ENCODE data around the gene PRKAR1B. TPM values are rescaled to one million over a fixed set of nuclear protein-coding genes. Genes with fewer than 3 reads are reported as not detected.
A peak's percentile ranks its signal among the peaks of the same experiment; 100 is the strongest.

The PRKAR1B gene
- total and polyA plus RNA-seq, 7 experiments from 2014 or later: 16.1 to 51.4 (median 28.7) TPM

- Mint-ChIP-seq H3K36me3 (peaks cover 9 to 48% (median 28%) of the 10 kb centered on the region in 5 donors), H3K27ac (no peak overlapping the region), H3K4me1 (peaks cover 6 to 25% (median 11%) of the 10 kb centered on the region in 7 donors), H3K9me3 (peaks cover 0 to 24% (median 5%) of the 10 kb centered on the region in 11 donors), H3K4me3 (no peak overlapping the region), H3K27me3 (no peaks in the 10 kb centered on the region)
- intact Hi-C loops (cut with micrococcal nuclease): no loop called here
- Histone ChIP-seq H3K27ac (ENCODE audit: low read depth, low read length) (no peak overlapping the region), H3K36me3 (ENCODE audit: control insufficient read depth in 2 of 3, insufficient read depth in 3 of 3, low read length in 3 of 3) (peaks cover 0 to 7% (median 0%) of the 10 kb centered on the region in 3 experiments), H3K4me3 (ENCODE audit: low read length) (no peak overlapping the region), H3K4me1 (ENCODE audit: control insufficient read depth in 2 of 2, insufficient read depth in 2 of 2, low read length in 2 of 2) (peaks cover 8 to 9% of the 10 kb centered on the region in 2 donors), H3K9me3 (ENCODE audit: control insufficient read depth in 2 of 3, low read length in 3 of 3) (no peaks in the 10 kb centered on the region), H3K27me3 (ENCODE audit: control insufficient read depth in 2 of 2, insufficient read depth in 2 of 2, low read length in 2 of 2) (no peaks in the 10 kb centered on the region)
- DNase-seq (no peak), ATAC-seq (no peak)
- CTCF ChIA-PET: no interaction called here
- POLR2A ChIA-PET: interaction anchor here (0.6 kb wide), 1 partner anchor 109 kb away, joined by 4 read pairs; no protein-coding TSS in a partner anchor
These were observed 5.3 kb downstream of the PRKAR1B start for GRCh38 chr7:721619-722248.

- intact Hi-C loops (cut with micrococcal nuclease): no loop called here
- H3K27ac ChIP-seq (ENCODE audit: low read depth, low read length): no peak overlapping the region
- Mint-ChIP-seq H3K27ac (peak overlapping the region in 2 of 9 donors; percentile 24 to 75), H3K27me3 (peaks cover 0 to 5% (median 0%) of the 10 kb centered on the region in 5 donors), H3K4me3 (no peak overlapping the region), H3K36me3 (peaks cover 4 to 14% (median 8%) of the 10 kb centered on the region in 5 donors), H3K4me1 (peaks cover 5 to 19% (median 11%) of the 10 kb centered on the region in 7 donors), H3K9me3 (peaks cover 0 to 10% (median 1%) of the 10 kb centered on the region in 11 donors)
- H3K4me1 ChIP-seq (ENCODE audit: control insufficient read depth in 2 of 2, insufficient read depth in 2 of 2, low read length in 2 of 2): peaks cover 0 to 5% of the 10 kb centered on the region in 2 donors
- H3K9me3 ChIP-seq (ENCODE audit: control insufficient read depth in 2 of 3, low read length in 3 of 3): no peaks in the 10 kb centered on the region
- CTCF ChIA-PET: no interaction called here
- no peaks in the 10 kb centered on the region for H3K27me3 ChIP-seq (ENCODE audit: control insufficient read depth in 2 of 2, insufficient read depth in 2 of 2, low read length in 2 of 2)
- no peak overlapping the region for H3K4me3 ChIP-seq (ENCODE audit: low read length)
- no peak for ATAC-seq
- no peaks in the 10 kb centered on the region for H3K36me3 ChIP-seq (ENCODE audit: control insufficient read depth in 2 of 3, insufficient read depth in 3 of 3, low read length in 3 of 3)
- POLR2A ChIA-PET: interaction anchor here (0.7 to 1.6 kb wide), 3 partner anchors 9 to 550 kb away, joined by 4 to 5 read pairs (median 4); partner anchors contain the start of genes DNAAF5 and PRKAR1B
- no peak for DNase-seq
These were observed 10.4 kb downstream of the PRKAR1B start for GRCh38 chr7:716636-717035.

GRCh38 chr7:716222-716621 lies 10.9 kb downstream of the PRKAR1B start:
- peaks cover 3 to 12% (median 7%) of the 10 kb centered on the region in 5 donors for H3K36me3 Mint-ChIP-seq
- POLR2A ChIA-PET: interaction anchor here (1.4 kb wide), 1 partner anchor 9 kb away, joined by 5 read pairs; no protein-coding TSS in a partner anchor

GRCh38 chr7:714251-714671 lies 12.8 kb downstream of the PRKAR1B start:
- ATAC-seq (no peak), DNase-seq (no peak)
- peaks cover 0 to 5% of the 10 kb centered on the region in 2 donors for H3K4me1 ChIP-seq (ENCODE audit: control insufficient read depth in 2 of 2, insufficient read depth in 2 of 2, low read length in 2 of 2)
- peak overlapping the region in 8 of 10 donors; percentile 32 to 86 (median 76) for H3K4me3 Mint-ChIP-seq
- H3K4me1 Mint-ChIP-seq: peaks cover 5 to 27% (median 15%) of the 10 kb centered on the region in 7 donors
- H3K27me3 Mint-ChIP-seq: peaks cover 0 to 5% (median 0%) of the 10 kb centered on the region in 5 donors
- CTCF ChIA-PET: no interaction called here
- no peaks in the 10 kb centered on the region for H3K9me3 ChIP-seq (ENCODE audit: control insufficient read depth in 2 of 3, low read length in 3 of 3)
- no peaks in the 10 kb centered on the region for H3K36me3 ChIP-seq (ENCODE audit: control insufficient read depth in 2 of 3, insufficient read depth in 3 of 3, low read length in 3 of 3)
- peaks cover 0 to 10% (median 5%) of the 10 kb centered on the region in 5 donors for H3K36me3 Mint-ChIP-seq
- no peaks in the 10 kb centered on the region for H3K27me3 ChIP-seq (ENCODE audit: control insufficient read depth in 2 of 2, insufficient read depth in 2 of 2, low read length in 2 of 2)
- POLR2A ChIA-PET: interaction anchor here (1.1 kb wide), 1 partner anchor 163 kb away, joined by 3 read pairs; no protein-coding TSS in a partner anchor
- H3K27ac Mint-ChIP-seq: peak overlapping the region in 8 of 9 donors; percentile 14 to 87 (median 69)
- H3K4me3 ChIP-seq (ENCODE audit: low read length): no peak overlapping the region
- H3K9me3 Mint-ChIP-seq: peaks cover 0 to 1% (median 0%) of the 10 kb centered on the region in 11 donors
- H3K27ac ChIP-seq (ENCODE audit: low read depth, low read length): no peak overlapping the region
- intact Hi-C loops (cut with micrococcal nuclease): loop anchor here in 1 of 2 donors (5.0 kb wide), 1 partner anchor 163 kb away; the partner anchor contains the start of gene GET4

More at GRCh38 chr7:716222-716621, 10.9 kb downstream of the PRKAR1B start:
- Mint-ChIP-seq H3K27ac (peak overlapping the region in 4 of 9 donors; percentile 19 to 75 (median 34)), H3K27me3 (peaks cover 0 to 5% (median 0%) of the 10 kb centered on the region in 5 donors), H3K9me3 (peaks cover 0 to 9% (median 1%) of the 10 kb centered on the region in 11 donors), H3K4me3 (peak overlapping the region in 1 of 10 donors; percentile 39), H3K4me1 (peaks cover 5 to 22% (median 13%) of the 10 kb centered on the region in 7 donors)
- H3K4me1 ChIP-seq (ENCODE audit: control insufficient read depth in 2 of 2, insufficient read depth in 2 of 2, low read length in 2 of 2): peaks cover 0 to 5% of the 10 kb centered on the region in 2 donors
- CTCF ChIA-PET: no interaction called here
- no peak overlapping the region for H3K27ac ChIP-seq (ENCODE audit: low read depth, low read length)
- no peaks in the 10 kb centered on the region for H3K9me3 ChIP-seq (ENCODE audit: control insufficient read depth in 2 of 3, low read length in 3 of 3)
- no peak for ATAC-seq
- no peaks in the 10 kb centered on the region for H3K36me3 ChIP-seq (ENCODE audit: control insufficient read depth in 2 of 3, insufficient read depth in 3 of 3, low read length in 3 of 3)
- intact Hi-C loops (cut with micrococcal nuclease): no loop called here
- no peak overlapping the region for H3K4me3 ChIP-seq (ENCODE audit: low read length)
- DNase-seq: no peak
- no peaks in the 10 kb centered on the region for H3K27me3 ChIP-seq (ENCODE audit: control insufficient read depth in 2 of 2, insufficient read depth in 2 of 2, low read length in 2 of 2)

DNA sequence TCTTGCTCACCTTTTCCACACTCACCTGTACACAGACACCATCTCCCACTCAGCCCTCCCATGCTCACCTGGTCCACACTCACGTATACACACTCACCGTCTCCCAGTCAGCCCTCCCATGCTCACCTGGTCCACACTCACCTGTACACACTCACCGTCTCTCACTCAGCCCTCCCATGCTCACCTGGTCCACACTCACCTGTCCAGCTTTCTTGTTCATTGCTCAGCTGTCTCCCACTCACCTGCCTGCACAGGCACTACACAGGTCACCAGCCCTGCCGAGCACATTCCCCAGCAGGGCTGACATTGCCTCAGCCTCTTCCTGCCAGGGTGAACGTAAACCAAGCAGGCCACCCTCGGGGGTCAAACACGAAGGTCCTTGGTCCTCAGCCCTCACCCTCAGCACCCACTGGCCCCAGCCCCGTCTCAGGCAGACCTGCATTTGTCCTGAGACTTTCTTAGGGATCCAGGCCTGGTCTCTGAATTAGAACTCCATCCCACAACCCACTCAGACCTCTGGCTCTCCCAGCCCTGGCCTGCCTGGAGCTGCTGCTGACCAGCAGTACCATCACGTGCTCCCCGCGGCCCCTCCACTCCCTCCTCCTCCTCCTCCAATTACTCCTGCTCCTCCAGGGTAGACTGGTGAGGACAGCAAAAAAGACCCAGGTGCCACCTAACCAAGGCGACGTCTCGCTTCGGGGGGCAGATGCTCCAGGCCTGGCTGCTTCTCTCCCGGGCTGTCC lies 13.4 kb downstream of the PRKAR1B start:
- Histone ChIP-seq H3K36me3 (ENCODE audit: control insufficient read depth in 2 of 3, insufficient read depth in 3 of 3, low read length in 3 of 3) (no peaks in the 10 kb centered on the region), H3K4me1 (ENCODE audit: control insufficient read depth in 2 of 2, insufficient read depth in 2 of 2, low read length in 2 of 2) (peaks cover 0 to 5% of the 10 kb centered on the region in 2 donors), H3K9me3 (ENCODE audit: control insufficient read depth in 2 of 3, low read length in 3 of 3) (no peaks in the 10 kb centered on the region), H3K4me3 (ENCODE audit: low read length) (no peak overlapping the region), H3K27me3 (ENCODE audit: control insufficient read depth in 2 of 2, insufficient read depth in 2 of 2, low read length in 2 of 2) (no peaks in the 10 kb centered on the region), H3K27ac (ENCODE audit: low read depth, low read length) (no peak overlapping the region)
- ChIA-PET POLR2A (interaction anchor here (0.7 to 1.1 kb wide), 2 partner anchors 163 to 1774 kb away, joined by 3 to 4 read pairs; no protein-coding TSS in a partner anchor), CTCF (interaction anchor here (0.7 kb wide), 1 partner anchor 45 kb away, joined by 8 read pairs; no protein-coding TSS in a partner anchor)
- Mint-ChIP-seq H3K27ac (peak overlapping the region; percentile 3 to 97 (median 81)), H3K4me3 (peak overlapping the region; percentile 59 to 93 (median 76)), H3K36me3 (peaks cover 0 to 10% (median 5%) of the 10 kb centered on the region in 5 donors), H3K4me1 (peaks cover 5 to 27% (median 15%) of the 10 kb centered on the region in 7 donors), H3K9me3 (peaks cover 0 to 1% (median 0%) of the 10 kb centered on the region in 11 donors), H3K27me3 (peaks cover 0 to 5% (median 0%) of the 10 kb centered on the region in 5 donors)
- intact Hi-C loops (cut with micrococcal nuclease): loop anchor here in 1 of 2 donors (5.0 kb wide), 1 partner anchor 164 kb away; the partner anchor contains the start of gene GET4
- ATAC-seq: no peak
- no peak for DNase-seq

DNA sequence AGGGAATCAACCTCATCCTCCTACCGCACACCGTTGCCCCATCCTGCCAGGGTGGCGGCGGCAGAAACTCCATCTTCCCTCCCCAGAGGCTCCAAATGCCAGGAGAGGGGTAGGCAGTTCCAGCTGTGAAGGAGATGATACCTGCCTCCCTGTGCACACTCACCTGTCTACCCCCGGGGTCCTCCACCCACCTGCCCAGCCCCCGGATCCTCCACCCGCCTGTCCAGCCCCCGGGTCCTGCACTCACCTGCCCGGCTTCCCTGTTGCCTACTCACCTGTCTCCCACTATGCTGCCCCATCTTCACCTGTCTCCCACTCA lies 14.0 kb downstream of the PRKAR1B start:
- CTCF ChIA-PET: no interaction called here
- Mint-ChIP-seq H3K27me3 (peaks cover 0 to 5% (median 0%) of the 10 kb centered on the region in 5 donors), H3K4me1 (peaks cover 5 to 28% (median 15%) of the 10 kb centered on the region in 7 donors), H3K27ac (peak overlapping the region; percentile 3 to 97 (median 81)), H3K9me3 (peaks cover 0 to 1% (median 0%) of the 10 kb centered on the region in 11 donors), H3K36me3 (peaks cover 0 to 12% (median 5%) of the 10 kb centered on the region in 5 donors), H3K4me3 (peak overlapping the region; percentile 59 to 93 (median 78))
- Histone ChIP-seq H3K27me3 (ENCODE audit: control insufficient read depth in 2 of 2, insufficient read depth in 2 of 2, low read length in 2 of 2) (no peaks in the 10 kb centered on the region), H3K4me1 (ENCODE audit: control insufficient read depth in 2 of 2, insufficient read depth in 2 of 2, low read length in 2 of 2) (peaks cover 0 to 5% of the 10 kb centered on the region in 2 donors), H3K27ac (ENCODE audit: low read depth, low read length) (peak overlapping the region; percentile 44), H3K36me3 (ENCODE audit: control insufficient read depth in 2 of 3, insufficient read depth in 3 of 3, low read length in 3 of 3) (no peaks in the 10 kb centered on the region), H3K9me3 (ENCODE audit: control insufficient read depth in 2 of 3, low read length in 3 of 3) (no peaks in the 10 kb centered on the region), H3K4me3 (ENCODE audit: low read length) (no peak overlapping the region)
- no peak for ATAC-seq
- intact Hi-C loops (cut with micrococcal nuclease): loop anchor here in 1 of 2 donors (5.0 kb wide), 1 partner anchor 164 kb away; the partner anchor contains the start of gene GET4
- no peak for DNase-seq
- POLR2A ChIA-PET: no interaction called here

All from naive thymus-derived CD4-positive, alpha-beta T cell (primary cell).